GM12878 (cell line): ENCODE data around the gene STX1A. TPM values are rescaled to one million over a fixed set of nuclear protein-coding genes. Genes with fewer than 3 reads are reported as not detected.
A peak's percentile ranks its signal among the peaks of the same experiment; 100 is the strongest.

Experiments
- microRNA counts: library from miRNA; unstranded; fragments of <30 nt; microRNA quantifications from one replicate; lab custom pipeline; 2016
- microRNA-seq: library from miRNA; unstranded; fragments of <30 nt; microRNA quantifications from one replicate; pipeline ENCODE4, GENCODE V29; 2018
- polyA plus RNA-seq, 11 experiments: library from polyadenylated mRNA; depleted of rRNA in 4 of 11; unstranded in 6 of 11; stranded (reverse) in 5 of 11; fragments of >200 nt; fragmentation: Nextera tagmentation in 4 of 11; fragmentation: Illumina TruSeq in 1 of 11; extraction: Ambion mirVana in 4 of 11; extraction: Trizol in 1 of 11; gene quantifications; 1 replicate in 1 of 11; 2 replicates in 10 of 11; pipeline versions ENCODE4 v1.2.1 to v1.2.3, GENCODE V29; 2011 to 2016; ENCODE audit warnings: inconsistent platforms in 2 of 11, missing spikeins in 2 of 11, low read depth in 1 of 11
- small RNA-seq: library from RNA; depleted of rRNA; stranded (forward); fragments of <200 nt; gene quantifications from one replicate; pipeline ENCODE3, GENCODE V24; 2014
- total RNA-seq, 4 experiments: library from RNA; depleted of rRNA in 3 of 4; stranded (reverse); fragments of >200 nt in 3 of 4; fragmentation: Illumina TruSeq in 1 of 4; extraction: Trizol in 1 of 4; gene quantifications; 2 replicates each; pipeline versions ENCODE4 v1.2.1 to v1.2.3, GENCODE V29; 2013 to 2021

Gene STX1A
- total and polyA plus RNA-seq, 10 of the 15 experiments (the other 5 are each of a cell fraction or from before 2014, with no cell fraction given), result 0.15 to 5.3 (median 2.5) TPM

MicroRNAs within 50 kb of the gene (microRNA counts, 767-probe panel; counts per million panel counts)
- 2,194 counts per million, percentile 79 among the panel's probes with 10 or more counts for microRNA hsa-miR-4284 (lab: Ali Mortazavi, UCI)

Small RNA genes lying within 50 kb of the gene (microRNA-seq; reads per million reads assigned to microRNA genes)
- not detected for gene MIR4284

Small RNA genes lying within 50 kb of the gene (small RNA-seq; reads per million reads assigned to genes)
- 0.20 reads per million for gene MIR4284
- gene RN7SL265P, result not detected

Other genes starting within 250 kb of the STX1A start
Only the 7 nearest of the 12 such genes appear.
- not detected in 2 replicates for gene MLXIPL, start 95.1 kb downstream of the STX1A start, total RNA-seq (2014; rRNA removed)
- not detected in 2 replicates for gene MLXIPL, start 95.1 kb downstream of the STX1A start, total RNA-seq (2014; rRNA removed; fragmentation: Illumina TruSeq; extraction: Trizol)
- 0.21 and 0.69 TPM in 2 replicates for gene MLXIPL, start 95.1 kb downstream of the STX1A start, total RNA-seq (2021)
- not detected in 2 replicates for gene MLXIPL, start 95.1 kb downstream of the STX1A start, polyA plus RNA-seq (2011; rRNA removed)
- not detected in 2 replicates for gene MLXIPL, start 95.1 kb downstream of the STX1A start, polyA plus RNA-seq (2014; fragmentation: Illumina TruSeq; extraction: Trizol)
- gene MLXIPL, start 95.1 kb downstream of the STX1A start, polyA plus RNA-seq (2014; fragmentation: Nextera tagmentation; extraction: Ambion mirVana), result not detected
- gene MLXIPL, start 95.1 kb downstream of the STX1A start, polyA plus RNA-seq (2014; rRNA removed), result not detected in 2 replicates
- not detected for gene MLXIPL, start 95.1 kb downstream of the STX1A start, polyA plus RNA-seq (2016; fragmentation: Nextera tagmentation; extraction: Ambion mirVana)
- 0.11 and 0.27 TPM in 2 replicates for gene VPS37D, start 51.8 kb downstream of the STX1A start, total RNA-seq (2014; rRNA removed)
- not detected in 2 replicates for gene VPS37D, start 51.8 kb downstream of the STX1A start, total RNA-seq (2014; rRNA removed; fragmentation: Illumina TruSeq; extraction: Trizol)
- gene VPS37D, start 51.8 kb downstream of the STX1A start, total RNA-seq (2021), result 0.21 and 0.27 TPM in 2 replicates
- gene VPS37D, start 51.8 kb downstream of the STX1A start, polyA plus RNA-seq (2011; rRNA removed), result 0.14 and 0.45 TPM in 2 replicates
- not detected in 2 replicates for gene VPS37D, start 51.8 kb downstream of the STX1A start, polyA plus RNA-seq (2014; fragmentation: Illumina TruSeq; extraction: Trizol)
- gene VPS37D, start 51.8 kb downstream of the STX1A start, polyA plus RNA-seq (2014; fragmentation: Nextera tagmentation; extraction: Ambion mirVana), result not detected
- gene VPS37D, start 51.8 kb downstream of the STX1A start, polyA plus RNA-seq (2014; rRNA removed), result 0.10 TPM in 1 of 2 replicates, not detected in the other
- not detected for gene VPS37D, start 51.8 kb downstream of the STX1A start, polyA plus RNA-seq (2016; fragmentation: Nextera tagmentation; extraction: Ambion mirVana)
- gene DNAJC30, start 36.2 kb downstream of the STX1A start, total RNA-seq (2014; rRNA removed), result 9.2 and 11.2 TPM in 2 replicates
- gene DNAJC30, start 36.2 kb downstream of the STX1A start, total RNA-seq (2014; rRNA removed; fragmentation: Illumina TruSeq; extraction: Trizol), result 4.1 TPM in 2 replicates
- 13.4 and 13.5 TPM in 2 replicates for gene DNAJC30, start 36.2 kb downstream of the STX1A start, total RNA-seq (2021)
- gene DNAJC30, start 36.2 kb downstream of the STX1A start, polyA plus RNA-seq (2011; rRNA removed), result 4.1 and 4.5 TPM in 2 replicates
- 3.2 and 5.5 TPM in 2 replicates for gene DNAJC30, start 36.2 kb downstream of the STX1A start, polyA plus RNA-seq (2014; fragmentation: Illumina TruSeq; extraction: Trizol)
- gene DNAJC30, start 36.2 kb downstream of the STX1A start, polyA plus RNA-seq (2014; fragmentation: Nextera tagmentation; extraction: Ambion mirVana), result 1 to 10 TPM; 2.1 to 3.5 TPM
- gene DNAJC30, start 36.2 kb downstream of the STX1A start, polyA plus RNA-seq (2014; rRNA removed), result 19.0 and 19.2 TPM in 2 replicates
- 10 to 100 TPM; 10.3 to 12.4 TPM for gene DNAJC30, start 36.2 kb downstream of the STX1A start, polyA plus RNA-seq (2016; fragmentation: Nextera tagmentation; extraction: Ambion mirVana)
- gene BUD23, start 36.1 kb downstream of the STX1A start, total RNA-seq (2014; rRNA removed), result 75.3 and 82.9 TPM in 2 replicates
- gene BUD23, start 36.1 kb downstream of the STX1A start, total RNA-seq (2014; rRNA removed; fragmentation: Illumina TruSeq; extraction: Trizol), result 69.8 and 71.1 TPM in 2 replicates
- gene BUD23, start 36.1 kb downstream of the STX1A start, total RNA-seq (2021), result 73.7 and 84.9 TPM in 2 replicates
- 98.5 and 114 TPM in 2 replicates for gene BUD23, start 36.1 kb downstream of the STX1A start, polyA plus RNA-seq (2011; rRNA removed)
- gene BUD23, start 36.1 kb downstream of the STX1A start, polyA plus RNA-seq (2014; fragmentation: Illumina TruSeq; extraction: Trizol), result 96.0 and 109 TPM in 2 replicates
- 10 to 100 TPM; 36.4 to 89.9 TPM for gene BUD23, start 36.1 kb downstream of the STX1A start, polyA plus RNA-seq (2014; fragmentation: Nextera tagmentation; extraction: Ambion mirVana)
- gene BUD23, start 36.1 kb downstream of the STX1A start, polyA plus RNA-seq (2014; rRNA removed), result 117 and 123 TPM in 2 replicates
- 100 to 1,000 TPM; 137 to 138 TPM for gene BUD23, start 36.1 kb downstream of the STX1A start, polyA plus RNA-seq (2016; fragmentation: Nextera tagmentation; extraction: Ambion mirVana)
- 16.9 and 22.1 TPM in 2 replicates for gene ABHD11, start 19.1 kb upstream of the STX1A start, total RNA-seq (2014; rRNA removed)
- gene ABHD11, start 19.1 kb upstream of the STX1A start, total RNA-seq (2014; rRNA removed; fragmentation: Illumina TruSeq; extraction: Trizol), result 6.3 and 8.6 TPM in 2 replicates
- 11.6 and 14.6 TPM in 2 replicates for gene ABHD11, start 19.1 kb upstream of the STX1A start, total RNA-seq (2021)
- 2.8 and 6.0 TPM in 2 replicates for gene ABHD11, start 19.1 kb upstream of the STX1A start, polyA plus RNA-seq (2011; rRNA removed)
- gene ABHD11, start 19.1 kb upstream of the STX1A start, polyA plus RNA-seq (2014; fragmentation: Illumina TruSeq; extraction: Trizol), result 5.6 and 8.3 TPM in 2 replicates
- 1 to 10 TPM; 2.8 to 5.6 TPM for gene ABHD11, start 19.1 kb upstream of the STX1A start, polyA plus RNA-seq (2014; fragmentation: Nextera tagmentation; extraction: Ambion mirVana)
- gene ABHD11, start 19.1 kb upstream of the STX1A start, polyA plus RNA-seq (2014; rRNA removed), result 17.7 and 23.4 TPM in 2 replicates
- 10 to 100 TPM; 22.7 to 24.8 TPM for gene ABHD11, start 19.1 kb upstream of the STX1A start, polyA plus RNA-seq (2016; fragmentation: Nextera tagmentation; extraction: Ambion mirVana)
- gene CLDN3, start 50.6 kb upstream of the STX1A start, total RNA-seq (2014; rRNA removed), result not detected in 2 replicates
- not detected in 2 replicates for gene CLDN3, start 50.6 kb upstream of the STX1A start, total RNA-seq (2014; rRNA removed; fragmentation: Illumina TruSeq; extraction: Trizol)
- not detected in 2 replicates for gene CLDN3, start 50.6 kb upstream of the STX1A start, total RNA-seq (2021)
- 0.05 TPM in 1 of 2 replicates, not detected in the other for gene CLDN3, start 50.6 kb upstream of the STX1A start, polyA plus RNA-seq (2011; rRNA removed)
- gene CLDN3, start 50.6 kb upstream of the STX1A start, polyA plus RNA-seq (2014; fragmentation: Illumina TruSeq; extraction: Trizol), result not detected in 2 replicates
- not detected for gene CLDN3, start 50.6 kb upstream of the STX1A start, polyA plus RNA-seq (2014; fragmentation: Nextera tagmentation; extraction: Ambion mirVana)
- not detected in 2 replicates for gene CLDN3, start 50.6 kb upstream of the STX1A start, polyA plus RNA-seq (2014; rRNA removed)
- not detected for gene CLDN3, start 50.6 kb upstream of the STX1A start, polyA plus RNA-seq (2016; fragmentation: Nextera tagmentation; extraction: Ambion mirVana)
- not detected in 2 replicates for gene CLDN4, start 111.3 kb upstream of the STX1A start, total RNA-seq (2014; rRNA removed)
- not detected in 2 replicates for gene CLDN4, start 111.3 kb upstream of the STX1A start, total RNA-seq (2014; rRNA removed; fragmentation: Illumina TruSeq; extraction: Trizol)
- gene CLDN4, start 111.3 kb upstream of the STX1A start, total RNA-seq (2021), result 0.24 and 0.38 TPM in 2 replicates
- gene CLDN4, start 111.3 kb upstream of the STX1A start, polyA plus RNA-seq (2011; rRNA removed), result 0.05 TPM in 1 of 2 replicates, not detected in the other
- 0.04 TPM in 1 of 2 replicates, not detected in the other for gene CLDN4, start 111.3 kb upstream of the STX1A start, polyA plus RNA-seq (2014; fragmentation: Illumina TruSeq; extraction: Trizol)
- gene CLDN4, start 111.3 kb upstream of the STX1A start, polyA plus RNA-seq (2014; fragmentation: Nextera tagmentation; extraction: Ambion mirVana), result not detected
- gene CLDN4, start 111.3 kb upstream of the STX1A start, polyA plus RNA-seq (2014; rRNA removed), result 0.04 and 0.06 TPM in 2 replicates
- gene CLDN4, start 111.3 kb upstream of the STX1A start, polyA plus RNA-seq (2016; fragmentation: Nextera tagmentation; extraction: Ambion mirVana), result not detected